HL-60 (cell line): ENCODE data around the gene BDH1.
"Not testable (repeated sequence)": the region's sequence is repeated elsewhere in the genome, so short reads cannot be mapped to it uniquely, and the experiment has no call there.

Experiments
- CTCF ChIP-seq: IDR thresholded peaks from one replicate; pipeline ENCODE4 v1.5.1; 2011; ENCODE audit warnings: low read length, control low read depth, inconsistent platforms; ENCODE audit not compliant: insufficient read depth
- TF ChIP-seq, protein P1 (sequence below): IDR thresholded peaks from 2 replicates; pipeline ENCODE4 v1.6.1; 2012; ENCODE audit warnings: low read depth; ENCODE audit not compliant: insufficient replicate concordance

DNA sequence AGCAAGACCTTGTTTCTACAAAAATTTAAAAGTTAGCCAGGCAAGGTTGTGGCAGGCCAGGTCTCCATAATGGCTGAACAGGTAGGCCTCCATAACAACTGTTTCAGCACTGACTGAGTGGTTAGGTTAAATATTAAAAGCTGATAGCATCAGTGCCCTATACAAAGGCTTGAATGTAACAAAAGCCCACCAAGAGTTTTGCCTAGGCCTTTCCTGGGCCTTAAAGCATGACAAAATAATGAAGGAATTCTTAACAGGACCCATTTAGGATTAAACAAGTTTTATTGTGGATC, 16.1 kb upstream of the BDH1 start:
- not testable (repeated sequence) for TF ChIP-seq CTCF
- TF ChIP-seq, protein P1, sequence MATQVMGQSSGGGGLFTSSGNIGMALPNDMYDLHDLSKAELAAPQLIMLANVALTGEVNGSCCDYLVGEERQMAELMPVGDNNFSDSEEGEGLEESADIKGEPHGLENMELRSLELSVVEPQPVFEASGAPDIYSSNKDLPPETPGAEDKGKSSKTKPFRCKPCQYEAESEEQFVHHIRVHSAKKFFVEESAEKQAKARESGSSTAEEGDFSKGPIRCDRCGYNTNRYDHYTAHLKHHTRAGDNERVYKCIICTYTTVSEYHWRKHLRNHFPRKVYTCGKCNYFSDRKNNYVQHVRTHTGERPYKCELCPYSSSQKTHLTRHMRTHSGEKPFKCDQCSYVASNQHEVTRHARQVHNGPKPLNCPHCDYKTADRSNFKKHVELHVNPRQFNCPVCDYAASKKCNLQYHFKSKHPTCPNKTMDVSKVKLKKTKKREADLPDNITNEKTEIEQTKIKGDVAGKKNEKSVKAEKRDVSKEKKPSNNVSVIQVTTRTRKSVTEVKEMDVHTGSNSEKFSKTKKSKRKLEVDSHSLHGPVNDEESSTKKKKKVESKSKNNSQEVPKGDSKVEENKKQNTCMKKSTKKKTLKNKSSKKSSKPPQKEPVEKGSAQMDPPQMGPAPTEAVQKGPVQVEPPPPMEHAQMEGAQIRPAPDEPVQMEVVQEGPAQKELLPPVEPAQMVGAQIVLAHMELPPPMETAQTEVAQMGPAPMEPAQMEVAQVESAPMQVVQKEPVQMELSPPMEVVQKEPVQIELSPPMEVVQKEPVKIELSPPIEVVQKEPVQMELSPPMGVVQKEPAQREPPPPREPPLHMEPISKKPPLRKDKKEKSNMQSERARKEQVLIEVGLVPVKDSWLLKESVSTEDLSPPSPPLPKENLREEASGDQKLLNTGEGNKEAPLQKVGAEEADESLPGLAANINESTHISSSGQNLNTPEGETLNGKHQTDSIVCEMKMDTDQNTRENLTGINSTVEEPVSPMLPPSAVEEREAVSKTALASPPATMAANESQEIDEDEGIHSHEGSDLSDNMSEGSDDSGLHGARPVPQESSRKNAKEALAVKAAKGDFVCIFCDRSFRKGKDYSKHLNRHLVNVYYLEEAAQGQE = not testable (repeated sequence)
